Myocyte (in vitro differentiated cells): ENCODE measurements around the gene RNASEH2C. TPM values are rescaled to one million over a fixed set of nuclear protein-coding genes. Genes with fewer than 3 reads are reported as not detected.
"Not testable (repeated sequence)": the region's sequence is repeated elsewhere in the genome, so short reads cannot be mapped to it uniquely, and the experiment has no call there.

Experiments
- DNase-seq: peaks from one replicate; pipeline ENCODE4 v3.0.0-alpha.2; 2012; ENCODE audit warnings: low read depth
- total RNA-seq: library from RNA; depleted of rRNA; stranded (reverse); fragments of >200 nt; gene quantifications from 2 replicates; pipeline ENCODE4 v1.2.3, GENCODE V29; 2014

RNASEH2C gene
- total RNA-seq, 1 donor from 2014 or later, result 37.1 TPM

DNA sequence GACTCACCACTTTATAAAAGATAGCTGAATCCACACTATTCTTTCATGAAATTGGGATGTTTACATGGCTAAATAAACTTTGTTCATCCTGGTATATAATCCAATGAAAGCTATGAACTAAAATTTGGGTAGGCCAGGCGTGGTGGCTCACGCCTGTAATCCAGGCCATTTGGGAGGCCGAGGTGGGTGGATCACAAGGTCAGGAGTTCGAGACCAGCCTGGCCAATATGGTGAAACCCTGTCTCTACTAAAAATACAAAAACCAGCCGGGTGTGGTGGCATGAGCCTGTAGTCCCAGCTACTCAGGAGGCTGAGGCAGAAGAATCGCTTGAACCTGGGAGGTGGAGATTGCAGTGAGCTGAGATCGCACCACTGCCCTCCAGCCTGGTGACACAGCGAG is 28.8 kb downstream of the RNASEH2C start:
- DNase-seq, result not testable (repeated sequence)

DNA sequence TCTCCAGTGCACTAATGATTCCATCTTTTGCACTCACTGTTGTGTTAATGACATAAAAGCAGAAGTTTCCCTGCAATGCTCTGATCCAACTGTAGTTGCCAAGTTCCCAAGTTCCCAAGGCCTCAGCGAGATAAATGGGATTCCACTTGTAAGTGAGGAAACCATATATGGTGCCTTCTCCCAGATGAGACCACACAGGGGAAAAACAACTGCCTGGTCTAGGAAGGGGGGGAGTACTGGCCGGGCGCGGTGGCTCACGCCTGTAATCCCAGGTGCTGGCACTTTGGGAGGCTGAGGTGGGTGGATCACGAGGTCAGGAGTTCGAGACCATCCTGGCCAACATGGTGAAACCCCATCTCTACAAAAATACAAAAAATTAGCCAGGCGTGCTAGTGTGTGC is 34.6 kb downstream of the RNASEH2C start:
- DNase-seq, result no peak

DNA sequence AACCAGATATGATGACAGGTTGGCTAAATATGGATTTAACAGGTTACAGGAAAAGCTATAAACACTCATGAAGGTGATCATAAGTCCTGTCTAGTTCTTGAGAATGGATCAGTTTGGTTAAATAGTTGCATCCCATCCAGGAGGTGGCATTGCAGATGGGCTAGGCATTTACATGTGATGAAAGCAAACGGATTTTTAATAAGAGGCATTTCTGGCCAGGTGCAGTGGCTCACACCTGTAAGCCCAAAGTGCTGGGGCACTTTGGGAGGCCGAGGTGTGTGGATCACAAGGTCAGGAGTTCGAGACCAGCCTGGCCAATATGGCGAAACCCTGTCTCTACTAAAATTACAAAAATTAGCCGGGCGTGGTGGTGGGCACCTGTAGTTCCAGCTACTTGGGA is 37.1 kb downstream of the RNASEH2C start:
- DNase-seq, result not testable (repeated sequence)

DNA sequence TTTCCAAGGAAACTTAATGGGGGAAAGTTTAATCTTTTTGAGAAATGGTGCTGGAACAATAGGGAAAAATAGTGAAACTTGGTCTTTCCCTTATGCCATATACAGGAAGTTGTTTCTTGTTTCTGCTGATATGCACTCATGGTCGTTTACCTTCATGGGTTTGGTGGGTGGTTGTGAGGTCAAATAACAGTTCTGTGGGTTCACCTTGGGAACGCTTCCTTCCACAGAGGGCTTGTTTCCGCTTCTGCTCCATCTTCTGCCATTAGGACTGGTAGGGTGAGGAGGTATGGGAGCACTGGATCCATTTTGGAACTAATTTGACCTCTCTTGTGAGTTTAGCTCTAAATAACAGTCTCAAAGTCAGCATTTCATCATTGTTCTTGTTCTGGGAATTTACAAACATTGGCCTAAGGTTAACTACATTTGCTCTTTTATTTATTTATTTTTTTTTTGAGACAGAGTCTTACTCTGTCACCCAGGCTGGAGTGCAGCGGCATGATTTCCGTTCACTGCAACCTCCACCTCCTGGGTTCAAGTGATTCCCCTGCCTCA is 40.3 kb downstream of the RNASEH2C start:
- no peak for DNase-seq

DNA sequence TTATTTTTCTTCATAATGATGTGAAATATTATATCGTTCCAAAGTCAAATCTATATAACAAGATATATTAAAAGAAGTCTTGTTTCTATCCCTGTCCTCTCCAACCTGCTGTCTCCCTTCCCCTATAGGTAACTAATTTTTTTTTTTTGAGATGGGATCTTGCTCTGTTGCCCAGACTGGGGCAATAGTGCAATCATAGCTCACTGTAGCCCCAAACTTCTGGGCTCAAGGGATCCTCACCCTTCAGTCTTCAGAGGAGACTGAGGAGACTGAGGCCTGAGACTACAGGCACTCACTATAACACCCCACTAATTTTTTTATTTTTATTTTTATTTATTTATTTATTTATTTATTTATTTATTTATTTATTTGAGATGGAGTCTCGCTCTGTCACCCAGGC is 47.6 kb downstream of the RNASEH2C start:
- no peak for DNase-seq

DNA sequence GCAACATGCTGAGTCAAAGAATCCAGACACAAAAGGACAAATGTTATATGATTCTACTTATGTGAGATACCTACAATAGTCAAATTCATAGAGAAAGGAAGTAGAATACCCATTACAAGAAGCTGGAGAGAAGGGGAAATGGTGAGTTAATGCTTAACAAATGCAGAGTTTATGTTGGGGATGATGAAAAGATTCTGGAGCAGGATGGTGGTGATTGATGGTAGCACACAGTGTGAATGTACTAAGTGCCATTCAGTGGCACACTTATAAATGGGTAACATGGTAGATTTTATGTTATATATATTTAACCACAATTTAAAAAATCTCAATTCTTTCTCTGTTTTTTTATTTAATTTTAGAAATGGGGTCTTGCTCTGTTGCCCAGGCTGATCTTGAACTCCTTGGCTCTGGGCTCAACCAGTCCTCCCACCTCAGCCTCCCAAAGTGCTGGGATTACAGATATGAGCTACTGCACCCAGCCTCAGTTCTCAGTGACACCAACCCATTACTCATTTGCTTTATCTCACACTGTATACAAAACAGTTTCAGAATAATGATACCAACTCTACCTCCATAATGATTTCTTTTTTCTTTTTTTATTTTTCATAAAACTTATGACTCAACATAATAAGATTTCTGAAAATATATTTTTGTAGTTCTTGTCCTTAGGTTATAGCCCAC is 48.3 kb downstream of the RNASEH2C start:
- no peak for DNase-seq

Other genes with a start within 250 kb of the RNASEH2C start
- 5,859 and 8,069 TPM in 2 replicates for gene MALAT1, start 221.8 kb downstream of the RNASEH2C start, total RNA-seq
- 84.4 and 128 TPM in 2 replicates for gene SCYL1, start 195.7 kb downstream of the RNASEH2C start, total RNA-seq
- 26.4 and 27.5 TPM in 2 replicates for gene LTBP3, start 162.4 kb downstream of the RNASEH2C start, total RNA-seq
- 41.4 and 42.4 TPM in 2 replicates for gene ZNRD2, start 150.3 kb downstream of the RNASEH2C start, total RNA-seq
- gene FAM89B, start 148.3 kb downstream of the RNASEH2C start, total RNA-seq, result 91.7 and 116 TPM in 2 replicates
- 591 and 791 TPM in 2 replicates for gene EHBP1L1, start 144.7 kb downstream of the RNASEH2C start, total RNA-seq
- gene KCNK7, start 125.0 kb downstream of the RNASEH2C start, total RNA-seq, result not detected in 2 replicates
- gene MAP3K11, start 106.6 kb downstream of the RNASEH2C start, total RNA-seq, result 30.9 and 32.7 TPM in 2 replicates
- 21.6 and 25.2 TPM in 2 replicates for gene PCNX3, start 105.0 kb downstream of the RNASEH2C start, total RNA-seq
- 19.7 and 42.6 TPM in 2 replicates for gene SIPA1, start 82.7 kb downstream of the RNASEH2C start, total RNA-seq
- gene RELA, start 57.9 kb downstream of the RNASEH2C start, total RNA-seq, result 32.8 and 37.1 TPM in 2 replicates
- gene KAT5, start 8.5 kb downstream of the RNASEH2C start, total RNA-seq, result 37.8 and 43.2 TPM in 2 replicates
- gene AP5B1, start 60.2 kb upstream of the RNASEH2C start, total RNA-seq, result 9.8 and 10.2 TPM in 2 replicates
- gene OVOL1, start 66.3 kb upstream of the RNASEH2C start, total RNA-seq, result not detected in 2 replicates
- gene SNX32, start 113.2 kb upstream of the RNASEH2C start, total RNA-seq, result 0.36 and 0.40 TPM in 2 replicates
- 748 and 837 TPM in 2 replicates for gene CFL1, start 137.4 kb upstream of the RNASEH2C start, total RNA-seq
- 46.8 and 47.6 TPM in 2 replicates for gene MUS81, start 139.6 kb upstream of the RNASEH2C start, total RNA-seq
- 124 and 141 TPM in 2 replicates for gene EFEMP2, start 152.0 kb upstream of the RNASEH2C start, total RNA-seq
- not detected in 2 replicates for gene CTSW, start 159.0 kb upstream of the RNASEH2C start, total RNA-seq
- gene FIBP, start 167.7 kb upstream of the RNASEH2C start, total RNA-seq, result 92.4 and 103 TPM in 2 replicates
- gene CCDC85B, start 169.9 kb upstream of the RNASEH2C start, total RNA-seq, result 76.4 and 102 TPM in 2 replicates
- 7.5 and 11.6 TPM in 2 replicates for gene FOSL1, start 179.6 kb upstream of the RNASEH2C start, total RNA-seq
- gene C11orf68, start 198.3 kb upstream of the RNASEH2C start, total RNA-seq, result 30.5 and 36.2 TPM in 2 replicates
- gene DRAP1, start 198.6 kb upstream of the RNASEH2C start, total RNA-seq, result 133 and 165 TPM in 2 replicates
- not detected in 2 replicates for gene TSGA10IP, start 224.7 kb upstream of the RNASEH2C start, total RNA-seq
- 32.3 and 39.2 TPM in 2 replicates for gene SART1, start 240.9 kb upstream of the RNASEH2C start, total RNA-seq